Breast epithelium (tissue), 3 donors: ENCODE measurements around the gene PRCD.

Experiments used
- CTCF ChIP-seq, 3 donors: fragments of 450-650 bp; IDR thresholded peaks; one replicate each; pipeline ENCODE4 v1.5.1; 2016 to 2017; ENCODE audit warnings: antibody characterized with exemption in 3 of 3, mild to moderate bottlenecking in 3 of 3, moderate library complexity in 3 of 3
- POLR2A ChIP-seq: fragments of 450-650 bp; IDR thresholded peaks from one replicate; pipeline ENCODE4 v1.6.1; 2016; ENCODE audit warnings: antibody characterized with exemption, mild to moderate bottlenecking, moderate library complexity
- POLR2AphosphoS5 ChIP-seq, 3 donors: sonication (generic); formaldehyde crosslinking; IDR thresholded peaks; one replicate each; pipeline ENCODE4 v1.6.1; 2017; ENCODE audit warnings: antibody characterized with exemption in 3 of 3

DNA sequence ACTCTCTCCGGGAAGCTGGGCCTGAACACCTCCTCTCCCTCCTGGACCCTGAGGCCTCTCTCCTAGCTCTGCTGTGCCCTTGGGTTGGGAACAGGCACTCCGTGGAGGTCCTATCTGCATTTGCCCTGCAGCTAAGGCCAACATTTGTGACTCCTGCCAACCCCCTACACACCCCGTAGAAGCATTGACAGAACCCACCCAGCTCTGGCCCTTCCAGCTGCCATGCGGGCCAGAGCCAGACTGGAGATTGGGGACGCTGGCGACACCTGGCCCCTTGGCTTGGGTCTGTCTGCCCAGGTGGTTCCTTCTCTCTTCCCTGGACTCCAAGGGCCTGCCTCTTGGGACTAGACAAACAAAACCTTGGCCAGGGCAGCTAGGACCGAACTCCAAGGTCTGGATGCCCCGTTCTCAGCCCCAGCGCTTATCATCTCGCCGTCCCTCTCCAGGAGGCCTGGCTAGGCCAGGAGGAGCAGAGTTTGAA lies 38.0 kb upstream of the PRCD start:
- TF ChIP-seq CTCF (IDR thresholded peaks at IDR 0.05) (no peak), POLR2A (no peak), POLR2AphosphoS5 (IDR thresholded peaks at IDR 0.05) (no peak)
